ENCODE data around the gene SLC25A4. TPM values are rescaled to one million over a fixed set of nuclear protein-coding genes. Genes with fewer than 3 reads are reported as not detected.
"Not testable (repeated sequence)": the region's sequence is repeated elsewhere in the genome, so short reads cannot be mapped to it uniquely, and the experiment has no call there.

The SLC25A4 gene
- total RNA-seq, 1 donor from 2014 or later: 2.7 TPM

GRCh38 chr4:185109736-185110135 is 33.3 kb upstream of the SLC25A4 start:
- H3K36me3 Mint-ChIP-seq (ENCODE audit: low read depth): no peaks in the 10 kb centered on the region
- peaks cover 25% of the 10 kb centered on the region for H3K27me3 Mint-ChIP-seq (ENCODE audit: insufficient read depth)
- no peak overlapping the region for H3K4me3 Mint-ChIP-seq
- H3K9me3 Mint-ChIP-seq: no peaks in the 10 kb centered on the region
- intact Hi-C loops (cut with micrococcal nuclease): no loop called here
- no peak overlapping the region for H3K27ac Mint-ChIP-seq
- no peak for DNase-seq (ENCODE audit: low spot score)
- H3K4me1 Mint-ChIP-seq (ENCODE audit: low read depth): no peaks in the 10 kb centered on the region

GRCh38 chr4:185110375-185110823 is 32.7 kb upstream of the SLC25A4 start:
- H3K9me3 Mint-ChIP-seq: no peaks in the 10 kb centered on the region
- intact Hi-C loops (cut with micrococcal nuclease): no loop called here
- peaks cover 25% of the 10 kb centered on the region for H3K27me3 Mint-ChIP-seq (ENCODE audit: insufficient read depth)
- H3K36me3 Mint-ChIP-seq (ENCODE audit: low read depth): no peaks in the 10 kb centered on the region
- DNase-seq (ENCODE audit: low spot score): no peak
- H3K4me1 Mint-ChIP-seq (ENCODE audit: low read depth): no peaks in the 10 kb centered on the region
- no peak overlapping the region for H3K27ac Mint-ChIP-seq
- H3K4me3 Mint-ChIP-seq: no peak overlapping the region

GRCh38 chr4:185112104-185112503 is 31.0 kb upstream of the SLC25A4 start:
- Mint-ChIP-seq H3K9me3 (no peaks in the 10 kb centered on the region), H3K36me3 (ENCODE audit: low read depth) (no peaks in the 10 kb centered on the region), H3K27me3 (ENCODE audit: insufficient read depth) (peaks cover 30% of the 10 kb centered on the region), H3K4me1 (ENCODE audit: low read depth) (no peaks in the 10 kb centered on the region), H3K4me3 (no peak overlapping the region), H3K27ac (no peak overlapping the region)
- intact Hi-C loops (cut with micrococcal nuclease): no loop called here
- no peak for DNase-seq (ENCODE audit: low spot score)

- Mint-ChIP-seq H3K4me1 (ENCODE audit: low read depth) (no peaks in the 10 kb centered on the region), H3K27ac (no peak overlapping the region), H3K4me3 (no peak overlapping the region), H3K9me3 (no peaks in the 10 kb centered on the region), H3K27me3 (ENCODE audit: insufficient read depth) (peaks cover 28% of the 10 kb centered on the region), H3K36me3 (ENCODE audit: low read depth) (no peaks in the 10 kb centered on the region)
- intact Hi-C loops (cut with micrococcal nuclease): no loop called here
- no peak for DNase-seq (ENCODE audit: low spot score)
These were observed 29.7 kb upstream of the SLC25A4 start for GRCh38 chr4:185113340-185113739.

GRCh38 chr4:185115827-185116232 is 27.2 kb upstream of the SLC25A4 start:
- no peaks in the 10 kb centered on the region for H3K4me1 Mint-ChIP-seq (ENCODE audit: low read depth)
- H3K27me3 Mint-ChIP-seq (ENCODE audit: insufficient read depth): peaks cover 37% of the 10 kb centered on the region
- H3K4me3 Mint-ChIP-seq: no peak overlapping the region
- no peaks in the 10 kb centered on the region for H3K9me3 Mint-ChIP-seq
- intact Hi-C loops (cut with micrococcal nuclease): no loop called here
- no peaks in the 10 kb centered on the region for H3K36me3 Mint-ChIP-seq (ENCODE audit: low read depth)
- no peak for DNase-seq (ENCODE audit: low spot score)
- H3K27ac Mint-ChIP-seq: no peak overlapping the region

GRCh38 chr4:185117300-185117934 is 25.6 kb upstream of the SLC25A4 start:
- intact Hi-C loops (cut with micrococcal nuclease): no loop called here
- peaks cover under 1% of the 10 kb centered on the region for H3K4me1 Mint-ChIP-seq (ENCODE audit: low read depth)
- DNase-seq (ENCODE audit: low spot score): no peak
- no peaks in the 10 kb centered on the region for H3K9me3 Mint-ChIP-seq
- H3K36me3 Mint-ChIP-seq (ENCODE audit: low read depth): no peaks in the 10 kb centered on the region
- H3K27me3 Mint-ChIP-seq (ENCODE audit: insufficient read depth): peaks cover 39% of the 10 kb centered on the region
- H3K4me3 Mint-ChIP-seq: no peak overlapping the region
- no peak overlapping the region for H3K27ac Mint-ChIP-seq

- no peak for DNase-seq (ENCODE audit: low spot score)
- intact Hi-C loops (cut with micrococcal nuclease): no loop called here
- peaks cover 8% of the 10 kb centered on the region for H3K4me1 Mint-ChIP-seq (ENCODE audit: low read depth)
- H3K9me3 Mint-ChIP-seq: no peaks in the 10 kb centered on the region
- peaks cover 49% of the 10 kb centered on the region for H3K27me3 Mint-ChIP-seq (ENCODE audit: insufficient read depth)
- H3K4me3 Mint-ChIP-seq: no peak overlapping the region
- H3K27ac Mint-ChIP-seq: no peak overlapping the region
- no peaks in the 10 kb centered on the region for H3K36me3 Mint-ChIP-seq (ENCODE audit: low read depth)
These were observed 24.2 kb upstream of the SLC25A4 start for GRCh38 chr4:185118876-185119275.

- H3K27ac Mint-ChIP-seq; H3K4me1 Mint-ChIP-seq (ENCODE audit: low read depth); H3K9me3 Mint-ChIP-seq; DNase-seq (ENCODE audit: low spot score); intact Hi-C loops (cut with micrococcal nuclease); H3K4me3 Mint-ChIP-seq; H3K36me3 Mint-ChIP-seq (ENCODE audit: low read depth): not testable (repeated sequence)
- H3K27me3 Mint-ChIP-seq (ENCODE audit: insufficient read depth): peaks cover 50% of the 10 kb centered on the region
These were observed 23.6 kb upstream of the SLC25A4 start for GRCh38 chr4:185119467-185119866.

- no peak overlapping the region for H3K4me3 Mint-ChIP-seq
- H3K36me3 Mint-ChIP-seq (ENCODE audit: low read depth): no peaks in the 10 kb centered on the region
- intact Hi-C loops (cut with micrococcal nuclease): no loop called here
- peaks cover 8% of the 10 kb centered on the region for H3K4me1 Mint-ChIP-seq (ENCODE audit: low read depth)
- no peak for DNase-seq (ENCODE audit: low spot score)
- peaks cover 54% of the 10 kb centered on the region for H3K27me3 Mint-ChIP-seq (ENCODE audit: insufficient read depth)
- H3K9me3 Mint-ChIP-seq: no peaks in the 10 kb centered on the region
- no peak overlapping the region for H3K27ac Mint-ChIP-seq
These were observed 23.0 kb upstream of the SLC25A4 start for GRCh38 chr4:185119927-185120630.

GRCh38 chr4:185120631-185120946 is 22.5 kb upstream of the SLC25A4 start:
- H3K4me3 Mint-ChIP-seq: no peak overlapping the region
- no peaks in the 10 kb centered on the region for H3K9me3 Mint-ChIP-seq
- H3K27ac Mint-ChIP-seq: no peak overlapping the region
- H3K27me3 Mint-ChIP-seq (ENCODE audit: insufficient read depth): peaks cover 59% of the 10 kb centered on the region
- intact Hi-C loops (cut with micrococcal nuclease): no loop called here
- no peak for DNase-seq (ENCODE audit: low spot score)
- no peaks in the 10 kb centered on the region for H3K36me3 Mint-ChIP-seq (ENCODE audit: low read depth)
- H3K4me1 Mint-ChIP-seq (ENCODE audit: low read depth): peaks cover 8% of the 10 kb centered on the region

GRCh38 chr4:185122681-185123345 is 20.3 kb upstream of the SLC25A4 start:
- peaks cover 8% of the 10 kb centered on the region for H3K4me1 Mint-ChIP-seq (ENCODE audit: low read depth)
- H3K27ac Mint-ChIP-seq: no peak overlapping the region
- H3K4me3 Mint-ChIP-seq: no peak overlapping the region
- H3K9me3 Mint-ChIP-seq: no peaks in the 10 kb centered on the region
- H3K27me3 Mint-ChIP-seq (ENCODE audit: insufficient read depth): peaks cover 64% of the 10 kb centered on the region
- intact Hi-C loops (cut with micrococcal nuclease): no loop called here
- DNase-seq (ENCODE audit: low spot score): no peak
- H3K36me3 Mint-ChIP-seq (ENCODE audit: low read depth): no peaks in the 10 kb centered on the region

GRCh38 chr4:185124006-185124405 is 19.1 kb upstream of the SLC25A4 start:
- Mint-ChIP-seq H3K27ac (no peak overlapping the region), H3K27me3 (ENCODE audit: insufficient read depth) (peaks cover 66% of the 10 kb centered on the region), H3K9me3 (no peaks in the 10 kb centered on the region), H3K4me3 (no peak overlapping the region), H3K36me3 (ENCODE audit: low read depth) (no peaks in the 10 kb centered on the region), H3K4me1 (ENCODE audit: low read depth) (peaks cover 12% of the 10 kb centered on the region)
- intact Hi-C loops (cut with micrococcal nuclease): no loop called here
- DNase-seq (ENCODE audit: low spot score): no peak

Measured in activated T-helper 1 cell treated with anti-CD3 and anti-CD28 coated beads, Interleukin-12 subunit alpha, Interleukin-12 subunit beta, Interleukin-2, Interleukin-4 antibody, amounts not matched to agents 30 ng/mL and 10 ng/mL and 1 ng/mL, durations not matched to agents 14 hours and 24 hours and 36 hours (primary cell).